SK-N-SH (cell line): ENCODE measurements around the gene DNAH9. TPM values are rescaled to one million over a fixed set of nuclear protein-coding genes. Genes with fewer than 3 reads are reported as not detected.

Experiments
- CTCF ChIA-PET: fragments of 300-600, 350-600 bp; formaldehyde crosslinking; extraction: SDS; loops from one replicate; lab custom pipeline; 2021; lab: Yijun Ruan, JAX
- POLR2A ChIA-PET: fragments of 350-600 bp; sonication (Branson Sonifier 250); formaldehyde crosslinking; extraction: SDS; loops from one replicate; lab custom pipeline; 2020; ENCODE audit warnings: antibody characterized with exemption, inconsistent platforms; lab: Yijun Ruan, JAX
- DNase-seq: peaks from one replicate; pipeline ENCODE4 v3.0.0; 2012
- H2AFZ ChIP-seq: fragments of 200-600 bp; sonication (generic); 2 replicates; pipeline ENCODE4 v1.8.1; 2016; ENCODE audit warnings: antibody characterized with exemption, mild to moderate bottlenecking, low read depth
- H3F3A ChIP-seq: fragments of 200-600 bp; sonication (generic); replicated peaks from 2 replicates; pipeline ENCODE3; 2016; ENCODE audit warnings: antibody characterized with exemption, mild to moderate bottlenecking; ENCODE audit not compliant: insufficient read depth
- H3K27ac ChIP-seq, 2 experiments: fragments of 200-500 bp in 1 of 2; fragments of 200-600 bp in 1 of 2; sonication (Bioruptor generic) in 1 of 2; sonication (generic), shearing (Covaris generic) in 1 of 2; 2 replicates each; pipeline versions ENCODE4 v1.5.1 to v1.6.1; 2014 to 2016; ENCODE audit warnings: low read depth in 2 of 2, inconsistent platforms in 1 of 2, low read length in 1 of 2, mild to moderate bottlenecking in 1 of 2, mixed read lengths in 1 of 2
- H3K27me3 ChIP-seq: fragments of 200-600 bp; sonication (generic), shearing (Covaris generic); 2 replicates; pipeline ENCODE4 v1.6.1; 2016; ENCODE audit warnings: mixed run types; ENCODE audit not compliant: insufficient read depth
- H3K36me3 ChIP-seq, 2 experiments: fragments of 200-500 bp in 1 of 2; fragments of 200-600 bp in 1 of 2; sonication (Bioruptor generic) in 1 of 2; sonication (generic) in 1 of 2; replicated peaks in 1 of 2; 2 replicates each; pipeline versions ENCODE3 to v1.5.1; 2014 to 2016; ENCODE audit warnings: low read length in 1 of 2, mild to moderate bottlenecking in 1 of 2; ENCODE audit not compliant: insufficient read depth in 2 of 2, control insufficient read depth in 1 of 2
- H3K4me1 ChIP-seq, 2 experiments: fragments of 200-500 bp in 1 of 2; fragments of 200-600 bp in 1 of 2; sonication (Bioruptor generic) in 1 of 2; sonication (generic), shearing (Covaris generic) in 1 of 2; 2 replicates each; pipeline versions ENCODE4 v1.5.1 to v1.6.1; 2014 to 2016; ENCODE audit warnings: low read depth in 1 of 2, low read length in 1 of 2, mixed run types in 1 of 2; ENCODE audit not compliant: insufficient read depth in 2 of 2, control insufficient read depth in 1 of 2
- H3K4me2 ChIP-seq: fragments of 200-600 bp; sonication (generic), shearing (Covaris generic); 2 replicates; pipeline ENCODE4 v1.6.1; 2017; ENCODE audit warnings: mixed run types
- H3K4me3 ChIP-seq, 2 experiments: fragments of 200-500 bp in 1 of 2; fragments of 200-600 bp in 1 of 2; sonication (Bioruptor generic) in 1 of 2; sonication (generic), shearing (Covaris generic) in 1 of 2; 2 replicates each; pipeline versions ENCODE4 v1.5.1 to v1.8.1; 2014 to 2016; ENCODE audit warnings: low read depth in 2 of 2, inconsistent platforms in 1 of 2, low read length in 1 of 2, mild to moderate bottlenecking in 1 of 2, mixed read lengths in 1 of 2, moderate library complexity in 1 of 2
- H3K79me2 ChIP-seq: fragments of 200-600 bp; sonication (generic); 2 replicates; pipeline ENCODE4 v1.8.1; 2017; ENCODE audit warnings: mild to moderate bottlenecking; ENCODE audit not compliant: insufficient read depth
- H3K9ac ChIP-seq: fragments of 200-600 bp; sonication (generic); 2 replicates; pipeline ENCODE4 v1.6.1; 2017; ENCODE audit warnings: mixed run types
- H3K9me2 ChIP-seq: fragments of 200-600 bp; sonication (generic); 2 replicates; pipeline ENCODE4 v1.6.1; 2017; ENCODE audit warnings: mixed run types
- H3K9me3 ChIP-seq: fragments of 200-600 bp; sonication (generic); 2 replicates; pipeline ENCODE4 v1.6.1; 2017; ENCODE audit warnings: mixed run types, mild to moderate bottlenecking, moderate library complexity
- H4K20me1 ChIP-seq: fragments of 200-600 bp; sonication (generic); 2 replicates; pipeline ENCODE4 v1.6.1; 2017; ENCODE audit warnings: mild to moderate bottlenecking, mixed run types; ENCODE audit not compliant: insufficient read depth
- CHD2 ChIP-seq: fragments of 150-350 bp; IDR thresholded peaks from 2 replicates; pipeline ENCODE4 v1.6.1; 2018; ENCODE audit warnings: low read length; ENCODE audit not compliant: partially characterized antibody
- ELF1 ChIP-seq: IDR thresholded peaks from 2 replicates; pipeline ENCODE4 v1.4.0; 2012
- EZH2phosphoT487 ChIP-seq: fragments of 200-600 bp; sonication (generic); IDR thresholded peaks from 2 replicates; pipeline ENCODE4 v1.6.1; 2017; ENCODE audit warnings: low read depth, mixed run types, mild to moderate bottlenecking, antibody characterized with exemption, moderate library complexity, borderline replicate concordance
- FOSL2 ChIP-seq: IDR thresholded peaks from 2 replicates; pipeline ENCODE4 v1.4.0; 2012; ENCODE audit warnings: low read depth, mild to moderate bottlenecking, moderate library complexity, borderline replicate concordance
- GATA2 ChIP-seq: sonication (generic); formaldehyde crosslinking; IDR thresholded peaks from 2 replicates; pipeline ENCODE4 v1.5.0; 2020; ENCODE audit warnings: mild to moderate bottlenecking, missing genetic modification reagents
- JUND ChIP-seq: IDR thresholded peaks from 2 replicates; pipeline ENCODE4 v1.4.0; 2012
- MXI1 ChIP-seq: IDR thresholded peaks from 2 replicates; pipeline ENCODE4 v1.6.1; 2012; ENCODE audit warnings: mild to moderate bottlenecking, low read depth, low read length, improper control_type of control experiment
- NFIC ChIP-seq: IDR thresholded peaks from 2 replicates; pipeline ENCODE4 v1.4.0; 2012; ENCODE audit warnings: borderline replicate concordance
- POLR2AphosphoS5 ChIP-seq: IDR thresholded peaks from 2 replicates; pipeline ENCODE4 v1.6.1; 2012; ENCODE audit warnings: low read depth, low read length
- RAD21 ChIP-seq: IDR thresholded peaks from 2 replicates; pipeline ENCODE4 v1.6.1; 2012; ENCODE audit warnings: mild to moderate bottlenecking, low read length
- RFX5 ChIP-seq: IDR thresholded peaks from 2 replicates; pipeline ENCODE4 v1.6.1; 2012; ENCODE audit warnings: mild to moderate bottlenecking, improper control_type of control experiment, low read length
- SIN3A ChIP-seq: IDR thresholded peaks from 2 replicates; pipeline ENCODE4 v1.6.1; 2012; ENCODE audit warnings: low read depth, mild to moderate bottlenecking, low read length, moderate library complexity, borderline replicate concordance
- TAF1 ChIP-seq: IDR thresholded peaks from 2 replicates; pipeline ENCODE4 v1.6.1; 2012; ENCODE audit warnings: low read depth, mild to moderate bottlenecking, low read length, moderate library complexity, borderline replicate concordance
- TEAD4 ChIP-seq: IDR thresholded peaks from 2 replicates; pipeline ENCODE4 v1.4.0; 2012; ENCODE audit warnings: mild to moderate bottlenecking, borderline replicate concordance; ENCODE audit not compliant: insufficient read depth
- YY1 ChIP-seq: IDR thresholded peaks from 2 replicates; pipeline ENCODE4 v1.4.0; 2012; ENCODE audit warnings: low read depth, mild to moderate bottlenecking
- WGBS: methylation state at CpG from one replicate; pipeline ENCODE4 v1.1.6; 2017; ENCODE audit warnings: low lambda C conversion rate; 5-methylcytosine and 5-hydroxymethylcytosine counted together
- polyA plus RNA-seq, 3 experiments: library from polyadenylated mRNA; depleted of rRNA; stranded (reverse); fragments of >200 nt; gene quantifications; 2 replicates each; pipeline ENCODE4 v1.2.3, GENCODE V29; 2012
- TF ChIP-seq, protein P1 (sequence below): IDR thresholded peaks from 2 replicates; pipeline ENCODE4 v1.4.0; 2012; ENCODE audit warnings: low read depth, borderline replicate concordance
- TF ChIP-seq, protein P2 (sequence below): IDR thresholded peaks from 2 replicates; pipeline ENCODE4; 2012
- TF ChIP-seq, protein P3 (sequence below): fragments of 150-350 bp; IDR thresholded peaks from 2 replicates; pipeline ENCODE4 v1.6.1; 2016; ENCODE audit warnings: mild to moderate bottlenecking, low read depth, low read length
- TF ChIP-seq, protein P4 (sequence below): fragments of 150-350 bp; IDR thresholded peaks from 2 replicates; pipeline ENCODE4 v1.6.1; 2017; ENCODE audit warnings: antibody characterized with exemption, low read length, low read depth, borderline replicate concordance
- TF ChIP-seq, protein P5 (sequence below): fragments of 200-600 bp; sonication (generic); IDR thresholded peaks from 2 replicates; pipeline ENCODE4 v1.6.1; 2017; ENCODE audit warnings: antibody characterized with exemption, mild to moderate bottlenecking, moderate library complexity

The DNAH9 gene
- polyA plus RNA-seq, 1 of the 3 experiments (the other 2 are of a cell fraction), result not detected

DNA sequence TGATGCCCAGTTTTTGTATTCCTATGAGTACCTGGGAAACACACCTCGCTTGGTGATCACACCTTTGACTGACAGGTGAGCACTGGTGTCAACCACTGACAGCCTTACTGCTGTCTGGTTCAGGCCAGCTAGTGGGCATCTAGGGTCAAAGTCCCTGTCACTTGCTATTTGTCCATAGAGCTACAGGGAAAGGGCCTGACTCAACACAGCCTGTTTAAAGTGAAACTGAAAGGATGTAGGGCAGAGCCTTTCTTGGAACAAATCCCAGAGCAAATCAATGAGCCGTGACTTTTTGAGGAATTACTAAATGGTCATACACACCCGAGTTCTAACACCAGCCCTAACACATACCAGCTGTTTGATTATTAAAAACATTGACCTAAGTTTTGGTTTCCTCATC lies 106.8 kb downstream of the DNAH9 start:
- Histone ChIP-seq H2AFZ (no peak overlapping the region), H3K9ac (no peak overlapping the region), H3F3A (no peaks in the 10 kb centered on the region), H3K4me3 (no peak overlapping the region), H3K27ac (no peak overlapping the region), H3K4me2 (no peak overlapping the region), H4K20me1 (no peaks in the 10 kb centered on the region), H3K9me2 (no peaks in the 10 kb centered on the region), H3K79me2 (no peaks in the 10 kb centered on the region), H3K36me3 (no peaks in the 10 kb centered on the region), H3K9me3 (no peaks in the 10 kb centered on the region), H3K4me1 (peaks cover 0 to 4% of the 10 kb centered on the region in 2 experiments; a peak in 1 of 4 replicates), H3K27me3 (no peaks in the 10 kb centered on the region)
- no peak for DNase-seq
- WGBS, result 5% methylated on average over 3 of the region's 3 CpGs
- ChIA-PET POLR2A (no interaction called here), CTCF (interaction anchor here (0.6 kb wide), 1 partner anchor 30 kb away, joined by 3 read pairs; no protein-coding TSS in a partner anchor)
- TF ChIP-seq, protein P1, sequence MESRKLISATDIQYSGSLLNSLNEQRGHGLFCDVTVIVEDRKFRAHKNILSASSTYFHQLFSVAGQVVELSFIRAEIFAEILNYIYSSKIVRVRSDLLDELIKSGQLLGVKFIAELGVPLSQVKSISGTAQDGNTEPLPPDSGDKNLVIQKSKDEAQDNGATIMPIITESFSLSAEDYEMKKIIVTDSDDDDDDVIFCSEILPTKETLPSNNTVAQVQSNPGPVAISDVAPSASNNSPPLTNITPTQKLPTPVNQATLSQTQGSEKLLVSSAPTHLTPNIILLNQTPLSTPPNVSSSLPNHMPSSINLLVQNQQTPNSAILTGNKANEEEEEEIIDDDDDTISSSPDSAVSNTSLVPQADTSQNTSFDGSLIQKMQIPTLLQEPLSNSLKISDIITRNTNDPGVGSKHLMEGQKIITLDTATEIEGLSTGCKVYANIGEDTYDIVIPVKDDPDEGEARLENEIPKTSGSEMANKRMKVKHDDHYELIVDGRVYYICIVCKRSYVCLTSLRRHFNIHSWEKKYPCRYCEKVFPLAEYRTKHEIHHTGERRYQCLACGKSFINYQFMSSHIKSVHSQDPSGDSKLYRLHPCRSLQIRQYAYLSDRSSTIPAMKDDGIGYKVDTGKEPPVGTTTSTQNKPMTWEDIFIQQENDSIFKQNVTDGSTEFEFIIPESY, result no peak
- TF ChIP-seq RAD21 (no peak), JUND (no peak), TEAD4 (no peak), POLR2AphosphoS5 (no peak), MXI1 (no peak), TAF1 (no peak), EZH2phosphoT487 (no peak)
- TF ChIP-seq, protein P2, sequence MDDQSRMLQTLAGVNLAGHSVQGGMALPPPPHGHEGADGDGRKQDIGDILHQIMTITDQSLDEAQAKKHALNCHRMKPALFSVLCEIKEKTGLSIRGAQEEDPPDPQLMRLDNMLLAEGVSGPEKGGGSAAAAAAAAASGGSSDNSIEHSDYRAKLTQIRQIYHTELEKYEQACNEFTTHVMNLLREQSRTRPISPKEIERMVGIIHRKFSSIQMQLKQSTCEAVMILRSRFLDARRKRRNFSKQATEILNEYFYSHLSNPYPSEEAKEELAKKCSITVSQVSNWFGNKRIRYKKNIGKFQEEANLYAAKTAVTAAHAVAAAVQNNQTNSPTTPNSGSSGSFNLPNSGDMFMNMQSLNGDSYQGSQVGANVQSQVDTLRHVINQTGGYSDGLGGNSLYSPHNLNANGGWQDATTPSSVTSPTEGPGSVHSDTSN, result no peak
- TF ChIP-seq, protein P3, sequence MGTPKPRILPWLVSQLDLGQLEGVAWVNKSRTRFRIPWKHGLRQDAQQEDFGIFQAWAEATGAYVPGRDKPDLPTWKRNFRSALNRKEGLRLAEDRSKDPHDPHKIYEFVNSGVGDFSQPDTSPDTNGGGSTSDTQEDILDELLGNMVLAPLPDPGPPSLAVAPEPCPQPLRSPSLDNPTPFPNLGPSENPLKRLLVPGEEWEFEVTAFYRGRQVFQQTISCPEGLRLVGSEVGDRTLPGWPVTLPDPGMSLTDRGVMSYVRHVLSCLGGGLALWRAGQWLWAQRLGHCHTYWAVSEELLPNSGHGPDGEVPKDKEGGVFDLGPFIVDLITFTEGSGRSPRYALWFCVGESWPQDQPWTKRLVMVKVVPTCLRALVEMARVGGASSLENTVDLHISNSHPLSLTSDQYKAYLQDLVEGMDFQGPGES, result no peak
- TF ChIP-seq, protein P4, sequence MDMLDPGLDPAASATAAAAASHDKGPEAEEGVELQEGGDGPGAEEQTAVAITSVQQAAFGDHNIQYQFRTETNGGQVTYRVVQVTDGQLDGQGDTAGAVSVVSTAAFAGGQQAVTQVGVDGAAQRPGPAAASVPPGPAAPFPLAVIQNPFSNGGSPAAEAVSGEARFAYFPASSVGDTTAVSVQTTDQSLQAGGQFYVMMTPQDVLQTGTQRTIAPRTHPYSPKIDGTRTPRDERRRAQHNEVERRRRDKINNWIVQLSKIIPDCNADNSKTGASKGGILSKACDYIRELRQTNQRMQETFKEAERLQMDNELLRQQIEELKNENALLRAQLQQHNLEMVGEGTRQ, result no peak

DNA sequence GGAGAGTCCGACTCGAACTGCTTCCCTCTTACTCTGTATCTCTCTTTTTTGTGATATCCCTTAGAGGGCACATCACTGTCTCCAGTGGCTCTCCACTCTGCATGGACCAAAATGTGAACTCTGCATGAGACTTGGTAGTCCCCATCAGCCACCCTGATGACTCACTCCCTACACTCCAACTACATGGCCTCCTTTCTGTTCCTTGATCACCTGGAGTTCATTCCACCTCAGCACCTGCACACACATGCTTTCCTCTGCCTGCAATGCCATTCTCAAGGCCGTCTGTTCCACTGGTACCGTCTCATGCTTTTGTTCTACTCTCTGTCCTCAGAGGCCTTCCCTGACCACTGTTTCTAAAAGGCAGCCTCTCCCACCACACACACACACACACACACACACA lies 109.3 kb downstream of the DNAH9 start:
- Histone ChIP-seq H3K9ac (no peak overlapping the region), H3K4me1 (peaks cover 0 to 4% of the 10 kb centered on the region in 2 experiments; a peak in 1 of 4 replicates), H3K9me3 (no peaks in the 10 kb centered on the region), H4K20me1 (no peaks in the 10 kb centered on the region), H3K36me3 (no peaks in the 10 kb centered on the region), H3K79me2 (no peaks in the 10 kb centered on the region), H3F3A (no peaks in the 10 kb centered on the region), H3K27me3 (no peaks in the 10 kb centered on the region), H3K9me2 (no peaks in the 10 kb centered on the region), H3K27ac (no peak overlapping the region), H3K4me3 (no peak overlapping the region), H2AFZ (no peak overlapping the region), H3K4me2 (no peak overlapping the region)
- POLR2A ChIA-PET, result no interaction called here
- CTCF ChIA-PET, result interaction anchor here (0.6 kb wide), 1 partner anchor 62 kb away, joined by 3 read pairs; no protein-coding TSS in a partner anchor
- 21% methylated on average over 4 of the region's 4 CpGs for WGBS
- DNase-seq, result no peak
- TF ChIP-seq POLR2AphosphoS5, result no peak
- TF ChIP-seq RFX5, result no peak
- TF ChIP-seq SIN3A, result no peak
- TF ChIP-seq YY1, result no peak
- no peak for TF ChIP-seq ELF1
- no peak for TF ChIP-seq RAD21
- no peak for TF ChIP-seq CHD2
- TF ChIP-seq, protein P4, result no peak
- no peak for TF ChIP-seq FOSL2
- no peak for TF ChIP-seq JUND
- TF ChIP-seq, protein P5, sequence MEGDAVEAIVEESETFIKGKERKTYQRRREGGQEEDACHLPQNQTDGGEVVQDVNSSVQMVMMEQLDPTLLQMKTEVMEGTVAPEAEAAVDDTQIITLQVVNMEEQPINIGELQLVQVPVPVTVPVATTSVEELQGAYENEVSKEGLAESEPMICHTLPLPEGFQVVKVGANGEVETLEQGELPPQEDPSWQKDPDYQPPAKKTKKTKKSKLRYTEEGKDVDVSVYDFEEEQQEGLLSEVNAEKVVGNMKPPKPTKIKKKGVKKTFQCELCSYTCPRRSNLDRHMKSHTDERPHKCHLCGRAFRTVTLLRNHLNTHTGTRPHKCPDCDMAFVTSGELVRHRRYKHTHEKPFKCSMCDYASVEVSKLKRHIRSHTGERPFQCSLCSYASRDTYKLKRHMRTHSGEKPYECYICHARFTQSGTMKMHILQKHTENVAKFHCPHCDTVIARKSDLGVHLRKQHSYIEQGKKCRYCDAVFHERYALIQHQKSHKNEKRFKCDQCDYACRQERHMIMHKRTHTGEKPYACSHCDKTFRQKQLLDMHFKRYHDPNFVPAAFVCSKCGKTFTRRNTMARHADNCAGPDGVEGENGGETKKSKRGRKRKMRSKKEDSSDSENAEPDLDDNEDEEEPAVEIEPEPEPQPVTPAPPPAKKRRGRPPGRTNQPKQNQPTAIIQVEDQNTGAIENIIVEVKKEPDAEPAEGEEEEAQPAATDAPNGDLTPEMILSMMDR, result no peak
- TF ChIP-seq GATA2, result no peak
- TF ChIP-seq NFIC, result no peak
